KMS-11 (cell line): Measurements from ENCODE around the gene RANBP10.
A peak's percentile ranks its signal among the peaks of the same experiment; 100 is the strongest.

Experiments
- H2AFZ ChIP-seq: fragments of 200-600 bp; sonication (generic); 2 replicates; pipeline ENCODE4 v1.6.1; 2016; ENCODE audit warnings: antibody characterized with exemption, mixed run types, low read depth
- H3K27ac ChIP-seq: fragments of 200-600 bp; sonication (generic); 2 replicates; pipeline ENCODE4 v1.6.1; 2016; ENCODE audit warnings: mild to moderate bottlenecking, mixed run types
- H3K27me3 ChIP-seq: fragments of 200-600 bp; sonication (generic); 2 replicates; pipeline ENCODE4 v1.6.1; 2017; ENCODE audit warnings: mild to moderate bottlenecking, low read depth, mixed run types, moderate library complexity; ENCODE audit not compliant: insufficient read depth
- H3K36me3 ChIP-seq: fragments of 200-600 bp; sonication (generic); 2 replicates; pipeline ENCODE4 v1.6.1; 2017; ENCODE audit warnings: mild to moderate bottlenecking, mixed run types; ENCODE audit not compliant: insufficient read depth
- H3K4me1 ChIP-seq: fragments of 200-600 bp; sonication (generic); 2 replicates; pipeline ENCODE4 v1.6.1; 2016; ENCODE audit warnings: mild to moderate bottlenecking, low read depth, mixed run types; ENCODE audit not compliant: poor library complexity, severe bottlenecking
- H3K4me2 ChIP-seq: fragments of 200-600 bp; sonication (generic); 2 replicates; pipeline ENCODE4 v1.7.0; 2016; ENCODE audit warnings: mild to moderate bottlenecking, mixed run types
- H3K4me3 ChIP-seq: fragments of 200-600 bp; sonication (generic); IDR thresholded peaks from 2 replicates; pipeline ENCODE4 v1.6.1; 2017; ENCODE audit warnings: low read depth, low read length, mixed read lengths; ENCODE audit not compliant: insufficient read depth
- H3K79me2 ChIP-seq: fragments of 200-600 bp; sonication (generic); 2 replicates; pipeline ENCODE4 v1.6.1; 2016; ENCODE audit warnings: low read depth, mixed run types; ENCODE audit not compliant: insufficient read depth
- H3K9ac ChIP-seq: fragments of 200-600 bp; sonication (generic); 2 replicates; pipeline ENCODE4 v1.6.1; 2016; ENCODE audit warnings: mild to moderate bottlenecking, mixed run types
- H4K20me1 ChIP-seq: fragments of 200-600 bp; sonication (generic); 2 replicates; pipeline ENCODE4 v1.6.1; 2016; ENCODE audit warnings: mild to moderate bottlenecking, mixed run types; ENCODE audit not compliant: insufficient read depth
- TF ChIP-seq, protein P1 (sequence below): fragments of 200-600 bp; sonication (generic); conservative IDR thresholded peaks from 2 replicates; pipeline ENCODE4 v1.6.1; 2017; ENCODE audit warnings: low read depth, mild to moderate bottlenecking, antibody characterized with exemption, low read length, moderate library complexity, mixed read lengths

Gene RANBP10

DNA sequence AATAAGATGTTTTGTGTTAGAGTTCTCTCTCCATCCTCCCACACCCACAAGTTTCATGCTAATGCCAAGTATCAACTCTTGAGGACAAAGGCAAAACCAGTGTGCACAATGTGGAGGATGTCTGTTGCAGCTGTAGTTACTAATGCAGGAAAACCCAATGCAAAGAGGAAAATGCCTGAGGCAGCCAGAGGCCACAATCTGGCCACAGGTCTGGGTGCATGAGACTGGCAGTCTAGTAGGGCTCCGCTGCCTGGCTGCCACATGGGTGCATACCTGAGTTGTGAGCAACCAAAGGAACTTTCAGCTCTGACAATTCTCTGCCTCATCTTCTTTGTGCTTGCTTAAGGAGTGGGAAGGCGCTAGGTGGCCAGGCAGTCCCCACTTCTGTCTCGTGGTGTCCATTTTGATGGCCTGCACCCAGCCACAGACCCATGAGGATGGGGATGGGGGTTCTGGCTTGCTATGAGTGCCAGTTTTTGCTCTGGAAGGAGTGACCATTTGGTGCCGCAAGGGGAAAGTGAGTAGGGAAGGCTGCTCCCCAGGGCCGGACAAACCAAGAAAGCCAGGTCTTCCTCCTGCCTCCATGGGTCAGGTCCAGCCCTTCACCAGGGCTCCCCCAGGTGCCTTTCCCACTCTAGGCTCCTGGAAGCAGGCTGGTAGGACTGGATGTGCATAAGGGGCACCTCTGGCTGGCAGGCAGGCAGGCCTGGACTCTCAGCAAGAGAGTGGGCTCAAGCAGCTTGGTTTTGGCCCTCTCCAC lies 83.0 kb downstream of the RANBP10 start:
- Histone ChIP-seq H3K27me3 (no peaks in the 10 kb centered on the region), H3K4me1 (peaks cover 4% of the 10 kb centered on the region), H3K36me3 (no peaks in the 10 kb centered on the region), H3K4me3 (no peak overlapping the region), H3K4me2 (no peak overlapping the region), H4K20me1 (no peaks in the 10 kb centered on the region), H2AFZ (no peak overlapping the region), H3K9ac (no peak overlapping the region), H3K79me2 (peaks cover 4% of the 10 kb centered on the region; the same call in 1 of the 2 replicates), H3K27ac (no peak overlapping the region)
- TF ChIP-seq, protein P1, sequence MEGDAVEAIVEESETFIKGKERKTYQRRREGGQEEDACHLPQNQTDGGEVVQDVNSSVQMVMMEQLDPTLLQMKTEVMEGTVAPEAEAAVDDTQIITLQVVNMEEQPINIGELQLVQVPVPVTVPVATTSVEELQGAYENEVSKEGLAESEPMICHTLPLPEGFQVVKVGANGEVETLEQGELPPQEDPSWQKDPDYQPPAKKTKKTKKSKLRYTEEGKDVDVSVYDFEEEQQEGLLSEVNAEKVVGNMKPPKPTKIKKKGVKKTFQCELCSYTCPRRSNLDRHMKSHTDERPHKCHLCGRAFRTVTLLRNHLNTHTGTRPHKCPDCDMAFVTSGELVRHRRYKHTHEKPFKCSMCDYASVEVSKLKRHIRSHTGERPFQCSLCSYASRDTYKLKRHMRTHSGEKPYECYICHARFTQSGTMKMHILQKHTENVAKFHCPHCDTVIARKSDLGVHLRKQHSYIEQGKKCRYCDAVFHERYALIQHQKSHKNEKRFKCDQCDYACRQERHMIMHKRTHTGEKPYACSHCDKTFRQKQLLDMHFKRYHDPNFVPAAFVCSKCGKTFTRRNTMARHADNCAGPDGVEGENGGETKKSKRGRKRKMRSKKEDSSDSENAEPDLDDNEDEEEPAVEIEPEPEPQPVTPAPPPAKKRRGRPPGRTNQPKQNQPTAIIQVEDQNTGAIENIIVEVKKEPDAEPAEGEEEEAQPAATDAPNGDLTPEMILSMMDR, result no peak

DNA sequence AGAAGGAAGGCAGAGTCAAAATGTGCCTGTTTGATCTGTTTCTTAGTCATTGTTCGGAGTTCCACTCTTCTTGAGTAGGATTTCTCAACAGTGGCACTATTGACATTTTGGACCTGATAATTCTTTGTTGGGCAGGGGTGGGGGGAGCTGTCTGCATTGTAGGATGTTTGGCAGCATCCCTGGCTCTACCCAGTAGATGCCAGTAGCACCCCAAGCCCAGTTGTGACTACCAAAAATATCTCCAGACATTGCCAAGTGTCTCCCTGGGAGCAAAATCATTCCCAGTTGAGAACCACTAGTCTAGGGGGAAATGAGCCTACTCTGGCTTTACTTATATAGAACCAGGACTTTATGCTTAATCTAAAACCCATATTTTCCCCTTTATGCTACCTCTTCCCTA lies 86.1 kb downstream of the RANBP10 start:
- H3K4me2 ChIP-seq, result peak overlapping the region; percentile 80
- no peak overlapping the region for H3K9ac ChIP-seq
- H3K79me2 ChIP-seq, result peaks cover 14% of the 10 kb centered on the region; the same call in 1 of the 2 replicates
- peaks cover 15% of the 10 kb centered on the region for H3K4me1 ChIP-seq
- peak overlapping the region; percentile 88; the same call in 1 of the 2 replicates for H2AFZ ChIP-seq
- H3K27me3 ChIP-seq, result no peaks in the 10 kb centered on the region
- H3K27ac ChIP-seq, result no peak overlapping the region
- no peaks in the 10 kb centered on the region for H3K36me3 ChIP-seq
- no peaks in the 10 kb centered on the region for H4K20me1 ChIP-seq
- H3K4me3 ChIP-seq, result no peak overlapping the region
- TF ChIP-seq, protein P1, result no peak

DNA sequence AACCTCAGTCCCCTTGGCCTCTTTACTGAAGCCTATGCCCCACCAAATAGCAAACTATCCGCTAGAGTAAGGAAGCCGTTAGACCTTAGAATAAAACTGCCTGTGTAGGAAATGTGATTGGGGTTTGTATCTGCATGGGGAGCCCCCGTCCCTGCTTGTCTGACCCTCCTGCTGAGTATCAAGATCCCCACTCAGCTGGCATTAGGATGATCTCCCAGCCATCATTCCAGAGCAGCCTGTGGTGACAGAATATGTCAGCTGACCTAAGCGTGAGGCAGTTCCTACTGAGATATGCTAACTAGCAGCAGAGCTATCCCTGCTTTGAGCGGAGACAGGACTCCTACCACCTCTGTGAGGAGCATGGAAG lies 86.6 kb downstream of the RANBP10 start:
- Histone ChIP-seq H3K27me3 (no peaks in the 10 kb centered on the region), H3K4me3 (no peak overlapping the region), H3K36me3 (no peaks in the 10 kb centered on the region), H3K9ac (peak overlapping the region; percentile 69), H4K20me1 (no peaks in the 10 kb centered on the region), H3K79me2 (peaks cover 19% of the 10 kb centered on the region; the same call in 1 of the 2 replicates), H3K27ac (peak overlapping the region; percentile 42), H3K4me2 (peak overlapping the region; percentile 80), H2AFZ (peak overlapping the region; percentile 88), H3K4me1 (peaks cover 15% of the 10 kb centered on the region)
- TF ChIP-seq, protein P1, result no peak

DNA sequence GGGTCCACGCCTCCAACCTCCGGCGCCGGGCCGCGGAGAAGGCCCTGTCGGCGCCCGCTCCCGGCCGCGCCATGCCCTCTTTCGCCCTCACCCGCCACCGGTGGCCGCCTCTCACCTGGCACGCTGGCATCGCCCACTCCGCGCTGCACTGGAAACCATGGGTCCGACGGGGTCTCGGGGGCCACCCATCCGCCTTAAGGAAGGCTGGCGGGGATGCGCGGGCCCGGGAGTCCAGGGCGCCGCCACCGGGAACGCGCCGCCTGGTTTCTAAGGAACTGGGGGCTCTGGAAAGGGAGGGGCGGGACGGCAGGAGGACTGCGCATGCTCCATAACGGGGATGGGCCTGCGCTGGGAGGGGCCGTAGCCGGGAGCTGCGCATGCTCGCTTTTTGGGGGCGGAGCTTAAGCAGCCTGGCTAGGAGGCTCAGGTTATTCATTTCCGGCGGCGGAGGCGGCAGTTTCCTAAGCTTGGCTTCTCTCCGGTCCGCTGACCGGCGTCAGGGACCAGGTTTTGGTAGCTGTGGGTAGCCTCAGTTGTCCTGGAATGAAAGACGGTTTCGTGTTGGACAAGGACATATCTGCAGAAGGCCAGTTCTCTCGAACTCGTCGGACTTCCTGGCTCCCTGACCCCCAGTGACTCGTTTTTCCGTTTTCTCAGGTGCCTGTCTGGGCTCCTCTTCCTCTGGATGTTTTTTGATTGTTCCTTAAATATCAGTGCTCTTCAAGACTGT lies 87.1 kb downstream of the RANBP10 start, which contains the start of gene GFOD2:
GFOD2 (minus strand) TSS at position 269 of the 730 bp plus-strand sequence. CDS start 33,601 bp downstream, outside the sequence.
- Histone ChIP-seq H3K27me3 (no peaks in the 10 kb centered on the region), H4K20me1 (no peaks in the 10 kb centered on the region), H3K27ac (peak within 1 kb of the TSS; percentile 42), H3K4me3 (no peak within 1 kb of the TSS), H3K79me2 (peaks cover 23% of the 10 kb centered on the region; the same call in 1 of the 2 replicates), H3K9ac (peak within 1 kb of the TSS; percentile 69), H3K36me3 (no peaks in the 10 kb centered on the region), H2AFZ (peak within 1 kb of the TSS; percentile 88), H3K4me1 (peaks cover 15% of the 10 kb centered on the region), H3K4me2 (peak within 1 kb of the TSS; percentile 81)
- TF ChIP-seq, protein P1, result no peak
